DOHH2 (cell line): ENCODE measurements around the gene PFKL.

Source experiments
- H3F3A ChIP-seq: fragments of 200-600 bp; sonication (generic), shearing (Covaris generic); 2 replicates; pipeline ENCODE4 v1.6.0; 2016; ENCODE audit warnings: antibody characterized with exemption, mild to moderate bottlenecking; ENCODE audit not compliant: control insufficient read depth, insufficient read depth
- H3K27ac ChIP-seq: fragments of 200-600 bp; sonication (generic); 2 replicates; pipeline ENCODE4 v1.5.1; 2014; ENCODE audit warnings: low read depth, mild to moderate bottlenecking, low read length, moderate library complexity
- H3K27me3 ChIP-seq: fragments of 200-600 bp; sonication (generic); 2 replicates; pipeline ENCODE4 v1.6.1; 2014; ENCODE audit warnings: mild to moderate bottlenecking, low read length, mixed read lengths; ENCODE audit not compliant: control insufficient read depth
- H3K36me3 ChIP-seq: fragments of 200-600 bp; sonication (generic); 2 replicates; pipeline ENCODE4 v1.6.1; 2014; ENCODE audit warnings: mild to moderate bottlenecking, low read length, moderate library complexity, mixed read lengths; ENCODE audit not compliant: control insufficient read depth
- H3K4me1 ChIP-seq: fragments of 200-600 bp; sonication (generic); 2 replicates; pipeline ENCODE4 v1.6.1; 2014; ENCODE audit warnings: mild to moderate bottlenecking, low read length, mixed read lengths; ENCODE audit not compliant: control insufficient read depth
- H3K4me2 ChIP-seq: fragments of 200-600 bp; sonication (generic); 2 replicates; pipeline ENCODE4 v1.6.0; 2014; ENCODE audit warnings: mild to moderate bottlenecking, low read length, moderate library complexity
- H3K4me3 ChIP-seq: fragments of 200-600 bp; sonication (generic); 2 replicates; pipeline ENCODE4 v1.5.1; 2014; ENCODE audit warnings: mild to moderate bottlenecking, low read length, mixed read lengths
- H3K79me2 ChIP-seq: fragments of 200-600 bp; sonication (generic); 2 replicates; pipeline ENCODE4 v1.6.1; 2014; ENCODE audit warnings: mild to moderate bottlenecking, low read length, mixed read lengths; ENCODE audit not compliant: control insufficient read depth
- H3K9me2 ChIP-seq: fragments of 200-600 bp; sonication (generic); replicated peaks from 2 replicates; pipeline ENCODE4 v1.6.1; 2014; ENCODE audit warnings: mild to moderate bottlenecking, low read length, mixed read lengths; ENCODE audit not compliant: control insufficient read depth
- H3K9me3 ChIP-seq: fragments of 200-600 bp; sonication (generic); 2 replicates; pipeline ENCODE4 v1.6.1; 2014; ENCODE audit warnings: antibody characterized with exemption, low read length, mixed read lengths; ENCODE audit not compliant: control insufficient read depth, insufficient read depth
- H4K20me1 ChIP-seq: fragments of 200-600 bp; sonication (generic); 2 replicates; pipeline ENCODE4 v1.6.0; 2014; ENCODE audit warnings: low read depth, mild to moderate bottlenecking, antibody characterized with exemption, low read length, moderate library complexity; ENCODE audit not compliant: control insufficient read depth, insufficient read depth
- EZH2phosphoT487 ChIP-seq: fragments of 200-600 bp; sonication (generic); IDR thresholded peaks from 2 replicates; pipeline ENCODE4 v1.6.1; 2017; ENCODE audit warnings: borderline replicate concordance, mild to moderate bottlenecking, antibody characterized with exemption, low read length, moderate library complexity, mixed read lengths
- TF ChIP-seq, protein P1 (sequence below): fragments of 200-600 bp; sonication (generic); IDR thresholded peaks from one replicate; pipeline ENCODE4 v1.5.1; 2014; ENCODE audit warnings: antibody characterized with exemption, mild to moderate bottlenecking, low read depth, low read length; ENCODE audit not compliant: poor library complexity, severe bottlenecking

PFKL gene

GRCh38 chr21:44306936-44307704 lies 7.3 kb downstream of the PFKL start:
- H3K27me3 ChIP-seq = no peaks in the 10 kb centered on the region
- peaks cover 28% of the 10 kb centered on the region for H3K4me1 ChIP-seq
- H4K20me1 ChIP-seq = peaks cover 19% of the 10 kb centered on the region; the same call in 1 of the 2 replicates
- H3K4me3 ChIP-seq = no peak overlapping the region
- H3K36me3 ChIP-seq = peaks cover 91% of the 10 kb centered on the region
- peaks cover 54% of the 10 kb centered on the region for H3K79me2 ChIP-seq
- H3F3A ChIP-seq = no peaks in the 10 kb centered on the region; the same call in 1 of the 2 replicates
- no peak overlapping the region for H3K4me2 ChIP-seq
- H3K9me2 ChIP-seq = no peaks in the 10 kb centered on the region
- no peak overlapping the region for H3K27ac ChIP-seq
- H3K9me3 ChIP-seq = no peaks in the 10 kb centered on the region
- TF ChIP-seq, protein P1, sequence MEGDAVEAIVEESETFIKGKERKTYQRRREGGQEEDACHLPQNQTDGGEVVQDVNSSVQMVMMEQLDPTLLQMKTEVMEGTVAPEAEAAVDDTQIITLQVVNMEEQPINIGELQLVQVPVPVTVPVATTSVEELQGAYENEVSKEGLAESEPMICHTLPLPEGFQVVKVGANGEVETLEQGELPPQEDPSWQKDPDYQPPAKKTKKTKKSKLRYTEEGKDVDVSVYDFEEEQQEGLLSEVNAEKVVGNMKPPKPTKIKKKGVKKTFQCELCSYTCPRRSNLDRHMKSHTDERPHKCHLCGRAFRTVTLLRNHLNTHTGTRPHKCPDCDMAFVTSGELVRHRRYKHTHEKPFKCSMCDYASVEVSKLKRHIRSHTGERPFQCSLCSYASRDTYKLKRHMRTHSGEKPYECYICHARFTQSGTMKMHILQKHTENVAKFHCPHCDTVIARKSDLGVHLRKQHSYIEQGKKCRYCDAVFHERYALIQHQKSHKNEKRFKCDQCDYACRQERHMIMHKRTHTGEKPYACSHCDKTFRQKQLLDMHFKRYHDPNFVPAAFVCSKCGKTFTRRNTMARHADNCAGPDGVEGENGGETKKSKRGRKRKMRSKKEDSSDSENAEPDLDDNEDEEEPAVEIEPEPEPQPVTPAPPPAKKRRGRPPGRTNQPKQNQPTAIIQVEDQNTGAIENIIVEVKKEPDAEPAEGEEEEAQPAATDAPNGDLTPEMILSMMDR = no peak
- no peak for TF ChIP-seq EZH2phosphoT487

DNA sequence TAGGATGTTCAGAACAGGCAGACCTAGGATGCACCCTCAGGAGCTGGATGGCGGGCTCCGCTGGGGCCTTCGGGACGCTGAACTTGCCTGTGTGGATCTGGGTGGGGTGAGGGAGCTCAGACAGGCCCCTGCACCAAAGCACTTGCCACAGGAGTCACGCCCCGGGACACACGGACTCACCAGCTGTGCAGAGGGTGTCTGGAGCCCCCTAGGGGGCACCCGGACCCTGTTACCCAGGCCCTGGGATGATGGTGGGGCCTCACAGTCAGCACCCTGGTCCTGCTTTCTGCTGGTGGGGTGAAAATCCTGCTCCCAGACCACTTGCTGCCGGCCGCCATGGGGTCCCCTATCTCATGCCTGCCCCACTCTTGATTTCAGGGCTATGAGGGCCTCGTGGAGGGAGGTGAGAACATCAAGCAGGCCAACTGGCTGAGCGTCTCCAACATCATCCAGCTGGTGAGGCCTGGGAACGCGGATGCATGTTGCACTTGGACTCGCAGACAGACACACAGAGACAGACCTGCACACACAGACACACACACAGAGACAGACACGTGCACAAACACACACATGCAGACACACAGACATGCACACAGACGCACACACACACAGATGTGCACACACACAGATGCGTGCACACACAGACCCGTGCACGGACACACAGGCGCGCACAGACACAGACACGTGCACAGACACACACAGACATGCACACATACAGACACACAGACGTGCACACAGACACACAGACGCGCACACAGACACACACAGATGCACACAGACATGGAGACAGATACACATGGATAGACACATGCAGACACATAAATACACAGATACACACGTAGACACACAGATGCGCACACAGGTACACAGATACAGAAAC lies 11.0 kb downstream of the PFKL start:
- no peak overlapping the region for H3K4me3 ChIP-seq
- H3K9me3 ChIP-seq = no peaks in the 10 kb centered on the region
- H3K27ac ChIP-seq = no peak overlapping the region
- no peaks in the 10 kb centered on the region for H3K27me3 ChIP-seq
- 0 out of 2 replicates have a peak, but pooled peaks cover 6% of the 10 kb centered on the region for H4K20me1 ChIP-seq
- TF ChIP-seq, protein P1 = peak; percentile 44
- TF ChIP-seq EZH2phosphoT487 = no peak
- H3F3A ChIP-seq = no peaks in the 10 kb centered on the region
- peaks cover 91% of the 10 kb centered on the region for H3K36me3 ChIP-seq
- no peaks in the 10 kb centered on the region for H3K9me2 ChIP-seq
- no peak overlapping the region for H3K4me2 ChIP-seq
- peaks cover 16% of the 10 kb centered on the region for H3K79me2 ChIP-seq
- H3K4me1 ChIP-seq = no peaks in the 10 kb centered on the region

DNA sequence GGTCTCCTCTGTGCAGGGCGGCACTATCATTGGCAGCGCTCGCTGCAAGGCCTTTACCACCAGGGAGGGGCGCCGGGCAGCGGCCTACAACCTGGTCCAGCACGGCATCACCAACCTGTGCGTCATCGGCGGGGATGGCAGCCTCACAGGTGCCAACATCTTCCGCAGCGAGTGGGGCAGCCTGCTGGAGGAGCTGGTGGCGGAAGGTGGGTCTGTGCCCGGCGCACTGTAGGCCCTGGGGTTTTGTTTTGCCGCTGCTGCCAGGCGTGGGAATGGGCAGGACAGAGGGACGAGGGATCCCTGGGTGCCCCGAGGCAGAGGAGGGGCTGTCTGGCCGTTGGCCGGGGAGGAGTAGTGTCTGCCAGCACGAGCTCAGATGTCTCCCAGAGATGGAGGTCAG lies 12.2 kb downstream of the PFKL start:
- TF ChIP-seq, protein P1 = no peak
- no peak for TF ChIP-seq EZH2phosphoT487
- Histone ChIP-seq H4K20me1 (no peaks in the 10 kb centered on the region), H3K36me3 (peaks cover 91% of the 10 kb centered on the region), H3F3A (no peaks in the 10 kb centered on the region), H3K27ac (no peak overlapping the region), H3K79me2 (peaks cover 4% of the 10 kb centered on the region; the same call in 1 of the 2 replicates), H3K4me3 (no peak overlapping the region), H3K4me2 (no peak overlapping the region), H3K9me3 (no peaks in the 10 kb centered on the region), H3K4me1 (no peaks in the 10 kb centered on the region), H3K27me3 (no peaks in the 10 kb centered on the region), H3K9me2 (no peaks in the 10 kb centered on the region)
